ENCODE measurements around the gene KCMF1. TPM values are rescaled to one million over a fixed set of nuclear protein-coding genes. Genes with fewer than 3 reads are reported as not detected.

KCMF1 gene
- total and polyA plus RNA-seq, 10 of the 15 experiments (the other 5 are each of a cell fraction or from before 2014, with no cell fraction given) = 8.4 to 124 (median 43.0) TPM

DNA sequence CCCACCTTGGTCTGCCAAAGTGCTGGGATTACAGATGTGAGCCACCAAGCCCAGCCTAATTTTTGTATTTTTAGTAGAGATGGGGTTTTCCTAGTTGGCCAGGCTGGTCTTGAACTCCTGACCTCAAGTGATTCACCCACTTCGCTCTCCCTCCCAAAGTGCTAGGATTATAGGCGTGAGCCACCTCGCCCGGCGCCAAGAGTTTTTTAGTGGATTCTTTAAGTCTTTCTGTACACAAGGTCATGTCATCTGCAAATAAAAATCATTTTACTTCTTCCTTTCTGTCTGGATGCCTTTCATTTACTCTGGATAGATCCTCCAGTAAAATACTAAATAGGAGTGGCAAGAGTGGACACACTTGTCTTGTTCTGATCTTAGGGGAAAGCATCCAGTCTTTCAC is 61.7 kb downstream of the KCMF1 start:
- peaks cover 11 to 35% of the 10 kb centered on the region in 2 experiments for H3K36me3 ChIP-seq (ENCODE audit: control insufficient read depth in 2 of 2, insufficient read depth in 2 of 2, low read length in 1 of 2)
- H3K4me3 ChIP-seq = no peak overlapping the region
- H3K27ac ChIP-seq (ENCODE audit: control insufficient read depth, insufficient read depth) = no peak overlapping the region
- H3K27me3 ChIP-seq (replicated peaks in 1 of 2; ENCODE audit: control insufficient read depth in 2 of 2, insufficient read depth in 2 of 2, low read length in 1 of 2) = no peaks in the 10 kb centered on the region
- CTCF ChIA-PET = interaction anchor here (0.7 to 2.2 kb wide), 3 partner anchors 15 to 234 kb away, joined by 4 to 9 read pairs (median 4); no protein-coding TSS in a partner anchor
- H3K9me3 ChIP-seq (replicated peaks; ENCODE audit: control insufficient read depth, insufficient read depth, low read length) = no peaks in the 10 kb centered on the region
- no TSS peak for BruUV-seq (replicated peaks)
- SMC1A ChIA-PET (ENCODE audit: uncharacterized antibody, unreplicated experiment) = interaction anchor here (1.2 to 1.5 kb wide), 3 partner anchors 15 to 107 kb away, joined by 3 to 5 read pairs (median 3); no protein-coding TSS in a partner anchor
- H4K20me1 ChIP-seq (ENCODE audit: control insufficient read depth, insufficient read depth) = peaks cover 2% of the 10 kb centered on the region; the same call in 1 of the 2 replicates
- no peaks in the 10 kb centered on the region; the same call in 1 of the 2 replicates for H3K79me2 ChIP-seq (ENCODE audit: control insufficient read depth, insufficient read depth, low read length)
- POLR2A ChIA-PET = interaction anchor here (0.5 to 0.9 kb wide), 2 partner anchors 56 to 101 kb away, joined by 3 read pairs; no protein-coding TSS in a partner anchor
- H3K4me1 ChIP-seq (ENCODE audit: control insufficient read depth, insufficient read depth, low read length) = no peaks in the 10 kb centered on the region
- no peak for FAIRE-seq
- intact Hi-C loops (cut with micrococcal nuclease; ENCODE audit: unreplicated experiment) = no loop called here
- H2AFZ ChIP-seq (ENCODE audit: control insufficient read depth, low read depth, low read length) = no peak overlapping the region
- RAD21 ChIA-PET (ENCODE audit: unreplicated experiment) = interaction anchor here (1.2 kb wide), 1 partner anchor 107 kb away, joined by 4 read pairs; no protein-coding TSS in a partner anchor
- 96% methylated on average over 5 of the region's 5 CpGs for WGBS (ENCODE audit: insufficient coverage, insufficient replicate concordance, low lambda C conversion rate, missing lambda C conversion rate)
- no peak for ATAC-seq
- in situ Hi-C loops (cut with MboI) = no loop called here
- H3K9ac ChIP-seq (ENCODE audit: control insufficient read depth, insufficient read depth, low read length) = no peak overlapping the region
- TF ChIP-seq, protein P1, sequence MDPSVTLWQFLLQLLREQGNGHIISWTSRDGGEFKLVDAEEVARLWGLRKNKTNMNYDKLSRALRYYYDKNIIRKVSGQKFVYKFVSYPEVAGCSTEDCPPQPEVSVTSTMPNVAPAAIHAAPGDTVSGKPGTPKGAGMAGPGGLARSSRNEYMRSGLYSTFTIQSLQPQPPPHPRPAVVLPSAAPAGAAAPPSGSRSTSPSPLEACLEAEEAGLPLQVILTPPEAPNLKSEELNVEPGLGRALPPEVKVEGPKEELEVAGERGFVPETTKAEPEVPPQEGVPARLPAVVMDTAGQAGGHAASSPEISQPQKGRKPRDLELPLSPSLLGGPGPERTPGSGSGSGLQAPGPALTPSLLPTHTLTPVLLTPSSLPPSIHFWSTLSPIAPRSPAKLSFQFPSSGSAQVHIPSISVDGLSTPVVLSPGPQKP (IDR thresholded peaks at IDR 0.05; ENCODE audit: low read depth, low read length) = no peak
- TF ChIP-seq POU2F2 (IDR thresholded peaks at IDR 0.05; ENCODE audit: borderline replicate concordance, low read depth, low read length) (no peak), EGR1 (IDR thresholded peaks at IDR 0.05; ENCODE audit: borderline replicate concordance in 1 of 2, low read depth in 2 of 2, low read length in 2 of 2) (no peak), PAX8 (IDR thresholded peaks at IDR 0.05) (no peak), HDGF (IDR thresholded peaks at IDR 0.05) (no peak), SUZ12 (IDR thresholded peaks at IDR 0.05; ENCODE audit: unreplicated experiment) (no peak)
- TF ChIP-seq, protein P2, sequence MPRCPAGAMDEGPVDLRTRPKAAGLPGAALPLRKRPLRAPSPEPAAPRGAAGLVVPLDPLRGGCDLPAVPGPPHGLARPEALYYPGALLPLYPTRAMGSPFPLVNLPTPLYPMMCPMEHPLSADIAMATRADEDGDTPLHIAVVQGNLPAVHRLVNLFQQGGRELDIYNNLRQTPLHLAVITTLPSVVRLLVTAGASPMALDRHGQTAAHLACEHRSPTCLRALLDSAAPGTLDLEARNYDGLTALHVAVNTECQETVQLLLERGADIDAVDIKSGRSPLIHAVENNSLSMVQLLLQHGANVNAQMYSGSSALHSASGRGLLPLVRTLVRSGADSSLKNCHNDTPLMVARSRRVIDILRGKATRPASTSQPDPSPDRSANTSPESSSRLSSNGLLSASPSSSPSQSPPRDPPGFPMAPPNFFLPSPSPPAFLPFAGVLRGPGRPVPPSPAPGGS (IDR thresholded peaks at IDR 0.05; ENCODE audit: borderline replicate concordance, insufficient read depth, low read depth, low read length, poor library complexity, severe bottlenecking) = no peak
- no peak for DNase-seq (ENCODE audit: low read depth, low spot score)
- H3K4me2 ChIP-seq (ENCODE audit: control insufficient read depth, insufficient read depth) = no peak overlapping the region
